ENCODE data around the gene PUS10.
A peak's percentile ranks its signal among the peaks of the same experiment; 100 is the strongest.
"Not testable (repeated sequence)": the region's sequence is repeated elsewhere in the genome, so short reads cannot be mapped to it uniquely, and the experiment has no call there.

PUS10 gene

GRCh38 chr2:61017556-61018317 lies at the start of gene PUS10, which contains the start of gene PEX13:
PUS10 (minus strand) TSS chr2:61018255; CDS start chr2:61011890, 6,365 bp downstream.
PEX13 (plus strand) TSS chr2:61017720; CDS start chr2:61017760, 40 bp downstream.
- peak; percentile 83 for DNase-seq

- peak; percentile 70 for DNase-seq
Measured at GRCh38 chr2:61065714-61066709, 48.0 kb upstream of the PUS10 start, which contains the start of gene SANBR. SANBR (plus strand) TSS chr2:61065871; CDS start chr2:61070351, 4,480 bp downstream.

GRCh38 chr2:61059382-61059781 lies 41.3 kb upstream of the PUS10 start:
- DNase-seq = no peak

- no peak for DNase-seq
Measured at GRCh38 chr2:61057562-61057961, 39.5 kb upstream of the PUS10 start.

GRCh38 chr2:61055557-61055956 lies 37.5 kb upstream of the PUS10 start:
- DNase-seq = no peak

GRCh38 chr2:61045999-61046398 lies 27.9 kb upstream of the PUS10 start:
- DNase-seq = no peak

GRCh38 chr2:61045226-61045625 lies 27.2 kb upstream of the PUS10 start:
- DNase-seq = no peak

GRCh38 chr2:61044636-61045035 lies 26.6 kb upstream of the PUS10 start:
- DNase-seq = no peak

GRCh38 chr2:61042807-61043206 lies 24.8 kb upstream of the PUS10 start:
- no peak for DNase-seq

- DNase-seq = not testable (repeated sequence)
Measured at GRCh38 chr2:61036643-61037042, 18.6 kb upstream of the PUS10 start.

- DNase-seq = not testable (repeated sequence)
Measured at GRCh38 chr2:61034592-61034991, 16.5 kb upstream of the PUS10 start.

- DNase-seq = no peak
Measured at GRCh38 chr2:61029533-61029932, 11.5 kb upstream of the PUS10 start.

GRCh38 chr2:61023670-61024069 lies 5.6 kb upstream of the PUS10 start:
- DNase-seq = no peak

GRCh38 chr2:61021228-61021660 lies 3.2 kb upstream of the PUS10 start:
- no peak for DNase-seq

- no peak for DNase-seq
Measured at GRCh38 chr2:61018798-61019197, 743 bp upstream of the PUS10 start.

- peak; percentile 43 for DNase-seq
Measured at GRCh38 chr2:61018318-61018755, 282 bp upstream of the PUS10 start.

- DNase-seq = peak; percentile 83
Measured at GRCh38 chr2:61017003-61017555, 976 bp downstream of the PUS10 start.

- no peak for DNase-seq
Measured at GRCh38 chr2:61016392-61017002, 1.6 kb downstream of the PUS10 start.

GRCh38 chr2:61015976-61016375 lies 2.1 kb downstream of the PUS10 start:
- DNase-seq = no peak

- no peak for DNase-seq
Measured at GRCh38 chr2:61014763-61015162, 3.3 kb downstream of the PUS10 start.

GRCh38 chr2:61013382-61013781 lies 4.7 kb downstream of the PUS10 start:
- DNase-seq = no peak

- not testable (repeated sequence) for DNase-seq
Measured at GRCh38 chr2:61012303-61012702, 5.8 kb downstream of the PUS10 start.

GRCh38 chr2:61011678-61012077 lies 6.4 kb downstream of the PUS10 start:
- DNase-seq = no peak

All from DMS 273 treated with DMSO at 0.1 percent for 48 hours (cell line).